ENCODE results near the gene ZNF23.

GRCh38 chr16:71474864-71475263 is 12.8 kb upstream of the ZNF23 start:
- TF ChIP-seq, protein P1, sequence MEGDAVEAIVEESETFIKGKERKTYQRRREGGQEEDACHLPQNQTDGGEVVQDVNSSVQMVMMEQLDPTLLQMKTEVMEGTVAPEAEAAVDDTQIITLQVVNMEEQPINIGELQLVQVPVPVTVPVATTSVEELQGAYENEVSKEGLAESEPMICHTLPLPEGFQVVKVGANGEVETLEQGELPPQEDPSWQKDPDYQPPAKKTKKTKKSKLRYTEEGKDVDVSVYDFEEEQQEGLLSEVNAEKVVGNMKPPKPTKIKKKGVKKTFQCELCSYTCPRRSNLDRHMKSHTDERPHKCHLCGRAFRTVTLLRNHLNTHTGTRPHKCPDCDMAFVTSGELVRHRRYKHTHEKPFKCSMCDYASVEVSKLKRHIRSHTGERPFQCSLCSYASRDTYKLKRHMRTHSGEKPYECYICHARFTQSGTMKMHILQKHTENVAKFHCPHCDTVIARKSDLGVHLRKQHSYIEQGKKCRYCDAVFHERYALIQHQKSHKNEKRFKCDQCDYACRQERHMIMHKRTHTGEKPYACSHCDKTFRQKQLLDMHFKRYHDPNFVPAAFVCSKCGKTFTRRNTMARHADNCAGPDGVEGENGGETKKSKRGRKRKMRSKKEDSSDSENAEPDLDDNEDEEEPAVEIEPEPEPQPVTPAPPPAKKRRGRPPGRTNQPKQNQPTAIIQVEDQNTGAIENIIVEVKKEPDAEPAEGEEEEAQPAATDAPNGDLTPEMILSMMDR (IDR thresholded peaks at IDR 0.05; ENCODE audit: insufficient read depth, low read length), result no peak
- TF ChIP-seq SPI1 (IDR thresholded peaks at IDR 0.05; ENCODE audit: borderline replicate concordance, low read depth), result no peak
- no peak for TF ChIP-seq GABPA (IDR thresholded peaks at IDR 0.05; ENCODE audit: low read depth)

Measured in HL-60 (cell line).